K562 (cell line): Measurements from ENCODE around the gene FMN1. TPM values are rescaled to one million over a fixed set of nuclear protein-coding genes. Genes with fewer than 3 reads are reported as not detected.

ENCODE experiments used
- ATAC-seq: fragments of 200-7000 bp; cut with Tn5 transposase; 3 replicates; pipeline ENCODE4 v1.9.1; 2020; ENCODE audit warnings: moderate library complexity
- BruUV-seq: library from RNA; stranded (reverse); fragments of 400-500 nt; replicated peaks from 2 replicates; lab custom pipeline; 2021; lab: Mats Ljungman, UMichigan
- CTCF ChIA-PET: fragments of 300-600 bp; formaldehyde crosslinking; extraction: SDS; loops from one replicate; lab custom pipeline; 2021; ENCODE audit warnings: low intra/inter-chr PET ratio; lab: Yijun Ruan, JAX
- POLR2A ChIA-PET: fragments of 300-600, 350-650 bp; sonication (Branson Sonifier 250); formaldehyde crosslinking; extraction: SDS; loops from one replicate; lab custom pipeline; 2021; ENCODE audit warnings: antibody characterized with exemption, inconsistent platforms; lab: Yijun Ruan, JAX
- DNase-seq, 4 experiments: peaks; one replicate each; pipeline versions ENCODE4 v3.0.0 to v3.0.0-alpha.2; 2011 to 2018; ENCODE audit warnings: low spot score in 3 of 4, mixed read lengths in 3 of 4; ENCODE audit errors: extremely low read depth in 1 of 4
- FAIRE-seq: peaks from 2 replicates; lab custom pipeline; 2011; peaks lifted over from hg19 to GRCh38; lab: Jason Lieb, UNC
- H2AFZ ChIP-seq: 2 replicates; pipeline ENCODE4 v1.6.0; 2011; ENCODE audit warnings: low read depth, low read length, control low read depth, inconsistent platforms
- H3K27ac ChIP-seq: fragments of 200-600 bp; 3 replicates; pipeline ENCODE4 v1.8.0; 2011; ENCODE audit warnings: low read depth, mild to moderate bottlenecking, control low read depth, inconsistent platforms, low read length, moderate library complexity, mixed read lengths; ENCODE audit errors: extremely low read depth
- H3K27me3 ChIP-seq, 2 experiments: fragments of 300-600 bp in 1 of 2; 2 replicates in 1 of 2; 3 replicates in 1 of 2; pipeline versions ENCODE4 v1.6.0 to v1.8.0; 2011; ENCODE audit warnings: inconsistent platforms in 2 of 2, low read length in 2 of 2, mild to moderate bottlenecking in 1 of 2, mixed read lengths in 1 of 2, moderate library complexity in 1 of 2; ENCODE audit not compliant: control insufficient read depth in 2 of 2, insufficient read depth in 2 of 2
- H3K36me3 ChIP-seq: fragments of 300-600 bp; 3 replicates; pipeline ENCODE4 v1.8.0; 2011; ENCODE audit warnings: mild to moderate bottlenecking, low read length, inconsistent platforms; ENCODE audit not compliant: control insufficient read depth, insufficient read depth
- H3K4me1 ChIP-seq, 2 experiments: fragments of 200-600 bp in 1 of 2; replicated peaks in 1 of 2; 2 replicates in 1 of 2; 3 replicates in 1 of 2; pipeline versions ENCODE4 v1.5.1 to v1.8.0; 2011; ENCODE audit warnings: inconsistent platforms in 2 of 2, low read length in 2 of 2, mild to moderate bottlenecking in 1 of 2, mixed read lengths in 1 of 2, moderate library complexity in 1 of 2; ENCODE audit not compliant: control insufficient read depth in 2 of 2, insufficient read depth in 2 of 2
- H3K4me2 ChIP-seq: 2 replicates; pipeline ENCODE4 v1.6.1; 2011; ENCODE audit warnings: low read length, control low read depth, inconsistent platforms, mixed read lengths; ENCODE audit not compliant: insufficient read depth
- H3K4me3 ChIP-seq: fragments of 200-600 bp; sonication (generic), shearing (Covaris generic); 2 replicates; pipeline ENCODE4 v1.5.1; 2016; ENCODE audit warnings: control low read depth, inconsistent platforms
- H3K79me2 ChIP-seq: fragments of 200-600 bp; 3 replicates; pipeline ENCODE4 v1.8.0; 2011; ENCODE audit warnings: low read length, inconsistent platforms; ENCODE audit not compliant: control insufficient read depth, insufficient read depth
- H3K9ac ChIP-seq, 2 experiments: 2 replicates each; pipeline versions ENCODE4 v1.6.0 to v1.6.1; 2011; ENCODE audit warnings: low read depth in 2 of 2, low read length in 2 of 2, control low read depth in 1 of 2, inconsistent platforms in 1 of 2, mild to moderate bottlenecking in 1 of 2, mixed read lengths in 1 of 2; ENCODE audit not compliant: insufficient read depth in 1 of 2
- H3K9me1 ChIP-seq: one replicate; pipeline ENCODE4 v1.6.0; 2011; ENCODE audit warnings: inconsistent platforms, mild to moderate bottlenecking, low read length, moderate library complexity; ENCODE audit not compliant: control insufficient read depth, insufficient read depth
- H3K9me3 ChIP-seq: replicated peaks from 2 replicates; pipeline ENCODE4 v1.5.1; 2011; ENCODE audit warnings: low read depth, low read length, inconsistent platforms; ENCODE audit not compliant: control insufficient read depth, insufficient read depth
- H4K20me1 ChIP-seq: replicated peaks from 2 replicates; pipeline ENCODE4 v1.6.1; 2011; ENCODE audit warnings: low read length, inconsistent platforms, mixed read lengths; ENCODE audit not compliant: control insufficient read depth, insufficient read depth
- DDX20 ChIP-seq: fragments of 450-650 bp; IDR thresholded peaks from 2 replicates; pipeline ENCODE4 v1.6.1; 2016; ENCODE audit warnings: missing genetic modification characterization, low read depth, mild to moderate bottlenecking, missing compliant biosample characterization, moderate library complexity
- E2F3 ChIP-seq: fragments of 250-450 bp; sonication (Bioruptor Pico); IDR thresholded peaks from 2 replicates; pipeline ENCODE4 v1.4.0; 2020; ENCODE audit warnings: mild to moderate bottlenecking
- ETV1 ChIP-seq: fragments of 450-650 bp; conservative IDR thresholded peaks from 2 replicates; pipeline ENCODE4 v1.6.1; 2016; ENCODE audit warnings: missing genetic modification characterization, control low read depth, low read depth, missing compliant biosample characterization
- FOS ChIP-seq: IDR thresholded peaks from 3 replicates; pipeline ENCODE4 v1.6.1; 2011; ENCODE audit not compliant: insufficient read length; ENCODE audit errors: extremely low read depth
- HINFP ChIP-seq: fragments of 450-650 bp; conservative IDR thresholded peaks from 2 replicates; pipeline ENCODE4 v1.6.1; 2016; ENCODE audit warnings: missing genetic modification characterization, low read depth, mild to moderate bottlenecking, control low read depth, missing compliant biosample characterization
- IRF9 ChIP-seq: fragments of 450-650 bp; IDR thresholded peaks from 2 replicates; pipeline ENCODE4 v1.6.1; 2016; ENCODE audit warnings: missing biosample characterization, missing genetic modification characterization
- KAT8 ChIP-seq: fragments of 450-650 bp; IDR thresholded peaks from 2 replicates; pipeline ENCODE4 v1.6.1; 2016; ENCODE audit warnings: low read depth, mild to moderate bottlenecking
- LEF1 ChIP-seq: fragments of 450-650 bp; IDR thresholded peaks from 2 replicates; pipeline ENCODE4 v1.6.1; 2016; ENCODE audit warnings: mild to moderate bottlenecking
- NELFE ChIP-seq: IDR thresholded peaks from 2 replicates; pipeline ENCODE4 v1.6.1; 2011; ENCODE audit warnings: mild to moderate bottlenecking; ENCODE audit not compliant: insufficient read depth, insufficient read length
- PATZ1 ChIP-seq: fragments of 250-450 bp; sonication (Bioruptor Pico); IDR thresholded peaks from 2 replicates; pipeline ENCODE4 v1.5.0; 2020; ENCODE audit warnings: mild to moderate bottlenecking, borderline replicate concordance
- PHB2 ChIP-seq: fragments of 450-650 bp; IDR thresholded peaks from 2 replicates; pipeline ENCODE4 v1.6.1; 2017; ENCODE audit warnings: low read depth
- RBFOX2 ChIP-seq: fragments of 200-400 bp; formaldehyde crosslinking; IDR thresholded peaks from 2 replicates; pipeline ENCODE4 v1.6.1; 2017; ENCODE audit warnings: low read depth, mild to moderate bottlenecking, low read length, moderate library complexity
- TGIF2 ChIP-seq: sonication (generic); formaldehyde crosslinking; IDR thresholded peaks from 2 replicates; pipeline ENCODE4 v1.8.1; 2022; ENCODE audit warnings: mild to moderate bottlenecking, missing genetic modification reagents, moderate library complexity
- ZBTB8A ChIP-seq: fragments of 450-650 bp; IDR thresholded peaks from 2 replicates; pipeline ENCODE4 v1.6.1; 2018; ENCODE audit warnings: mild to moderate bottlenecking, moderate library complexity; ENCODE audit not compliant: partially characterized antibody
- ZNF12 ChIP-seq: sonication (generic); formaldehyde crosslinking; IDR thresholded peaks from 2 replicates; pipeline ENCODE4 v1.4.0; 2020; ENCODE audit warnings: mild to moderate bottlenecking, missing genetic modification reagents
- WGBS: fragments of 100-300 bp; shearing (Covaris generic); methylation state at CpG from one replicate; pipeline ENCODE4 v1.1.6; 2016; ENCODE audit warnings: low coverage, mixed read lengths; ENCODE audit not compliant: insufficient coverage; ENCODE audit errors: missing lambda C conversion rate; 5-methylcytosine and 5-hydroxymethylcytosine counted together
- in situ Hi-C: fragments of 300-500 bp; cut with MboI; formaldehyde crosslinking; loops from 4 replicates; pipeline ENCODE4 v1.15.0; 2018; ENCODE audit warnings: inconsistent platforms, mixed read lengths
- intact Hi-C: fragments of 100-400 bp; cut with micrococcal nuclease; formaldehyde crosslinking; loops from 2 replicates; pipeline ENCODE4 v1.14.2; 2022
- polyA plus RNA-seq, 8 experiments: library from polyadenylated mRNA; depleted of rRNA in 4 of 8; stranded (reverse) in 5 of 8; unstranded in 3 of 8; fragments of >200 nt; fragmentation: Nextera tagmentation in 2 of 8; fragmentation: Illumina TruSeq in 1 of 8; extraction: Ambion mirVana in 2 of 8; extraction: Trizol in 1 of 8; gene quantifications; 2 replicates each; pipeline versions ENCODE4 v1.2.1 to v1.2.3, GENCODE V29; 2011 to 2014; ENCODE audit warnings: inconsistent platforms in 1 of 8, missing spikeins in 1 of 8
- total RNA-seq, 7 experiments: library from RNA; depleted of rRNA in 6 of 7; stranded (reverse); fragments of >200 nt in 6 of 7; fragmentation: Illumina TruSeq in 2 of 7; extraction: Trizol in 2 of 7; gene quantifications; 2 replicates each; pipeline versions ENCODE4 v1.2.1 to v1.2.3, GENCODE V29; 2011 to 2021; ENCODE audit warnings: low replicate concordance in 1 of 7

The FMN1 gene
- total and polyA plus RNA-seq, 9 of the 15 experiments (the other 6 are each of a cell fraction or from before 2014, with no cell fraction given): 0.03 to 0.07 (median 0.04) TPM; not detected in 6

GRCh38 chr15:32981536-32981935, 213.0 kb downstream of the FMN1 start:
- no TSS peak for BruUV-seq
- WGBS: 0% methylated on average over 1 of the region's 1 CpG
- Histone ChIP-seq H3K27me3 (no peaks in the 10 kb centered on the region), H3K4me3 (no peak overlapping the region), H3K27ac (no peak overlapping the region), H4K20me1 (no peaks in the 10 kb centered on the region), H3K79me2 (no peaks in the 10 kb centered on the region), H2AFZ (no peak overlapping the region), H3K36me3 (no peaks in the 10 kb centered on the region), H3K9ac (no peak overlapping the region), H3K9me1 (no peaks in the 10 kb centered on the region), H3K4me1 (no peaks in the 10 kb centered on the region), H3K9me3 (no peaks in the 10 kb centered on the region), H3K4me2 (no peak overlapping the region)
- FAIRE-seq: no peak
- ATAC-seq: no peak
- in situ Hi-C loops (no loop called here), intact Hi-C loops (no loop called here)
- DNase-seq: no peak
- POLR2A ChIA-PET: no interaction called here
- CTCF ChIA-PET: no interaction called here
- TF ChIP-seq PHB2 (no peak), E2F3 (no peak), RBFOX2 (no peak), IRF9 (tag) (no peak), PATZ1 (no peak), KAT8 (no peak), TGIF2 (no peak), DDX20 (tag) (no peak), HINFP (tag) (no peak), ZNF12 (CRISPR knock-in tag) (no peak), LEF1 (no peak), ETV1 (tag) (no peak), FOS (no peak), ZBTB8A (no peak), NELFE (no peak)
